Loucy (cell line): ENCODE data around the gene SLFN12L.
"Not testable (repeated sequence)": the region's sequence is repeated elsewhere in the genome, so short reads cannot be mapped to it uniquely, and the experiment has no call there.

Experiments used
- H2AFZ ChIP-seq: fragments of 200-600 bp; sonication (generic); 2 replicates; pipeline ENCODE4 v1.6.0; 2016; ENCODE audit warnings: antibody characterized with exemption, mild to moderate bottlenecking, low read length, moderate library complexity
- H3F3A ChIP-seq: fragments of 200-600 bp; 2 replicates; pipeline ENCODE4 v1.6.0; 2016; ENCODE audit warnings: antibody characterized with exemption, low read depth, mild to moderate bottlenecking
- H3K27me3 ChIP-seq: fragments of 200-600 bp; sonication (generic); 2 replicates; pipeline ENCODE4 v1.6.1; 2014; ENCODE audit warnings: low read length, mild to moderate bottlenecking; ENCODE audit not compliant: insufficient read depth, poor library complexity, severe bottlenecking
- H3K36me3 ChIP-seq: fragments of 200-600 bp; sonication (generic); 2 replicates; pipeline ENCODE4 v1.6.1; 2016; ENCODE audit warnings: low read length; ENCODE audit not compliant: insufficient read depth
- H3K4me1 ChIP-seq: fragments of 200-600 bp; sonication (generic); 2 replicates; pipeline ENCODE4 v1.5.1; 2014; ENCODE audit warnings: low read length, mild to moderate bottlenecking; ENCODE audit not compliant: insufficient read depth, poor library complexity, severe bottlenecking
- H3K4me2 ChIP-seq: fragments of 200-600 bp; sonication (generic); 2 replicates; pipeline ENCODE4 v1.6.0; 2014; ENCODE audit warnings: antibody characterized with exemption, low read length, low read depth, mild to moderate bottlenecking; ENCODE audit not compliant: poor library complexity, severe bottlenecking
- H3K4me3 ChIP-seq: fragments of 200-600 bp; sonication (generic); 2 replicates; pipeline ENCODE4 v1.5.1; 2014; ENCODE audit warnings: low read length, mild to moderate bottlenecking, mixed read lengths; ENCODE audit not compliant: poor library complexity, severe bottlenecking
- H3K79me2 ChIP-seq: fragments of 200-600 bp; sonication (generic); 2 replicates; pipeline ENCODE4 v1.6.1; 2014; ENCODE audit warnings: low read length; ENCODE audit not compliant: insufficient read depth
- H3K9ac ChIP-seq: fragments of 200-600 bp; sonication (generic); 2 replicates; pipeline ENCODE4 v1.6.0; 2014; ENCODE audit warnings: mild to moderate bottlenecking, low read depth, low read length, moderate library complexity; ENCODE audit not compliant: poor library complexity, severe bottlenecking
- H3K9me2 ChIP-seq: fragments of 200-600 bp; sonication (generic); replicated peaks from 2 replicates; pipeline ENCODE4 v1.6.1; 2016; ENCODE audit warnings: low read depth, low read length, mixed read lengths
- H3K9me3 ChIP-seq: fragments of 200-600 bp; sonication (generic); 2 replicates; pipeline ENCODE4 v1.6.1; 2014; ENCODE audit warnings: mild to moderate bottlenecking, antibody characterized with exemption, low read length, low read depth; ENCODE audit not compliant: insufficient read depth
- H4K20me1 ChIP-seq: fragments of 200-600 bp; sonication (generic); 2 replicates; pipeline ENCODE4 v1.6.0; 2014; ENCODE audit warnings: antibody characterized with exemption, low read length, mild to moderate bottlenecking; ENCODE audit not compliant: insufficient read depth, poor library complexity, severe bottlenecking
- CTCF ChIP-seq: fragments of 200-600 bp; sonication (generic); conservative IDR thresholded peaks from 2 replicates; pipeline ENCODE4 v1.5.1; 2014; ENCODE audit warnings: mild to moderate bottlenecking, antibody characterized with exemption, low read length
- EZH2phosphoT487 ChIP-seq: fragments of 200-600 bp; IDR thresholded peaks from 2 replicates; pipeline ENCODE4 v1.6.1; 2018; ENCODE audit warnings: antibody characterized with exemption, mild to moderate bottlenecking, moderate library complexity, borderline replicate concordance

The SLFN12L gene

GRCh38 chr17:35531160-35531559, 6.3 kb downstream of the SLFN12L start:
- no peaks in the 10 kb centered on the region for H3K9me2 ChIP-seq
- H2AFZ ChIP-seq, result peak overlapping the region; percentile 69
- H3K9me3 ChIP-seq, result no peaks in the 10 kb centered on the region
- H4K20me1 ChIP-seq, result no peaks in the 10 kb centered on the region
- no peaks in the 10 kb centered on the region for H3K27me3 ChIP-seq
- no peaks in the 10 kb centered on the region for H3K36me3 ChIP-seq
- no peak for TF ChIP-seq CTCF
- no peak for TF ChIP-seq EZH2phosphoT487
- H3K4me2 ChIP-seq, result peak overlapping the region; percentile 50
- H3K79me2 ChIP-seq, result no peaks in the 10 kb centered on the region
- H3K4me3 ChIP-seq, result peak overlapping the region; percentile 24
- H3K9ac ChIP-seq, result no peak overlapping the region
- peaks cover 14% of the 10 kb centered on the region for H3K4me1 ChIP-seq
- peaks cover 9% of the 10 kb centered on the region; the same call in 1 of the 2 replicates for H3F3A ChIP-seq

GRCh38 chr17:35529866-35530265, 7.6 kb downstream of the SLFN12L start:
- H3K9ac ChIP-seq, result no peak overlapping the region

GRCh38 chr17:35529326-35529725, 8.2 kb downstream of the SLFN12L start:
- H3K9ac ChIP-seq, H2AFZ ChIP-seq, H3K9me3 ChIP-seq, H4K20me1 ChIP-seq, H3K9me2 ChIP-seq, H3K27me3 ChIP-seq, H3K79me2 ChIP-seq, H3K4me3 ChIP-seq, H3K36me3 ChIP-seq, H3F3A ChIP-seq, H3K4me2 ChIP-seq: not testable (repeated sequence)
- peaks cover 14% of the 10 kb centered on the region for H3K4me1 ChIP-seq

More at GRCh38 chr17:35529866-35530265, 7.6 kb downstream of the SLFN12L start:
- Histone ChIP-seq H3K9me3 (no peaks in the 10 kb centered on the region), H3K36me3 (no peaks in the 10 kb centered on the region), H3K4me1 (peaks cover 14% of the 10 kb centered on the region), H3F3A (peaks cover 9% of the 10 kb centered on the region; the same call in 1 of the 2 replicates), H3K9me2 (no peaks in the 10 kb centered on the region), H3K27me3 (no peaks in the 10 kb centered on the region), H3K79me2 (no peaks in the 10 kb centered on the region), H2AFZ (no peak overlapping the region), H3K4me2 (no peak overlapping the region), H4K20me1 (no peaks in the 10 kb centered on the region), H3K4me3 (no peak overlapping the region)
- TF ChIP-seq EZH2phosphoT487 (no peak), CTCF (no peak)

GRCh38 chr17:35523296-35523695, 14.2 kb downstream of the SLFN12L start:
- H3K36me3 ChIP-seq, result no peaks in the 10 kb centered on the region
- H3F3A ChIP-seq, result peaks cover 8% of the 10 kb centered on the region
- no peaks in the 10 kb centered on the region for H3K27me3 ChIP-seq
- H2AFZ ChIP-seq, result no peak overlapping the region
- H3K4me1 ChIP-seq, result peaks cover 39% of the 10 kb centered on the region
- H3K9me2 ChIP-seq, result no peaks in the 10 kb centered on the region
- TF ChIP-seq CTCF (no peak), EZH2phosphoT487 (no peak)
- no peak overlapping the region for H3K4me2 ChIP-seq
- no peak overlapping the region for H3K9ac ChIP-seq
- H3K79me2 ChIP-seq, result no peaks in the 10 kb centered on the region
- H4K20me1 ChIP-seq, result no peaks in the 10 kb centered on the region
- no peak overlapping the region for H3K4me3 ChIP-seq
- no peaks in the 10 kb centered on the region for H3K9me3 ChIP-seq

GRCh38 chr17:35521654-35522256, 15.7 kb downstream of the SLFN12L start:
- H3K36me3 ChIP-seq, H3K79me2 ChIP-seq, H3K9me2 ChIP-seq, H3F3A ChIP-seq, H3K9me3 ChIP-seq, H3K27me3 ChIP-seq, H4K20me1 ChIP-seq: not testable (repeated sequence)
- H3K4me1 ChIP-seq, result peaks cover 39% of the 10 kb centered on the region
- peak overlapping the region; percentile 80 for H3K4me2 ChIP-seq
- H2AFZ ChIP-seq, result peak overlapping the region; percentile 81
- H3K4me3 ChIP-seq, result peak overlapping the region; percentile 62
- H3K9ac ChIP-seq, result peak overlapping the region; percentile 67
